SK-N-SH (cell line): ENCODE data around the gene ZMPSTE24. TPM values are rescaled to one million over a fixed set of nuclear protein-coding genes. Genes with fewer than 3 reads are reported as not detected.

Source experiments
- CTCF ChIA-PET: fragments of 300-600, 350-600 bp; formaldehyde crosslinking; extraction: SDS; loops from one replicate; lab custom pipeline; 2021; lab: Yijun Ruan, JAX
- POLR2A ChIA-PET: fragments of 350-600 bp; sonication (Branson Sonifier 250); formaldehyde crosslinking; extraction: SDS; loops from one replicate; lab custom pipeline; 2020; ENCODE audit warnings: antibody characterized with exemption, inconsistent platforms; lab: Yijun Ruan, JAX
- DNase-seq: peaks from one replicate; pipeline ENCODE4 v3.0.0; 2012
- H2AFZ ChIP-seq: fragments of 200-600 bp; sonication (generic); 2 replicates; pipeline ENCODE4 v1.8.1; 2016; ENCODE audit warnings: antibody characterized with exemption, mild to moderate bottlenecking, low read depth
- H3F3A ChIP-seq: fragments of 200-600 bp; sonication (generic); replicated peaks from 2 replicates; pipeline ENCODE3; 2016; ENCODE audit warnings: antibody characterized with exemption, mild to moderate bottlenecking; ENCODE audit not compliant: insufficient read depth
- H3K27ac ChIP-seq, 2 experiments: fragments of 200-500 bp in 1 of 2; fragments of 200-600 bp in 1 of 2; sonication (Bioruptor generic) in 1 of 2; sonication (generic), shearing (Covaris generic) in 1 of 2; 2 replicates each; pipeline versions ENCODE4 v1.5.1 to v1.6.1; 2014 to 2016; ENCODE audit warnings: low read depth in 2 of 2, inconsistent platforms in 1 of 2, low read length in 1 of 2, mild to moderate bottlenecking in 1 of 2, mixed read lengths in 1 of 2
- H3K27me3 ChIP-seq: fragments of 200-600 bp; sonication (generic), shearing (Covaris generic); 2 replicates; pipeline ENCODE4 v1.6.1; 2016; ENCODE audit warnings: mixed run types; ENCODE audit not compliant: insufficient read depth
- H3K36me3 ChIP-seq, 2 experiments: fragments of 200-500 bp in 1 of 2; fragments of 200-600 bp in 1 of 2; sonication (Bioruptor generic) in 1 of 2; sonication (generic) in 1 of 2; replicated peaks in 1 of 2; 2 replicates each; pipeline versions ENCODE3 to v1.5.1; 2014 to 2016; ENCODE audit warnings: low read length in 1 of 2, mild to moderate bottlenecking in 1 of 2; ENCODE audit not compliant: insufficient read depth in 2 of 2, control insufficient read depth in 1 of 2
- H3K4me1 ChIP-seq, 2 experiments: fragments of 200-500 bp in 1 of 2; fragments of 200-600 bp in 1 of 2; sonication (Bioruptor generic) in 1 of 2; sonication (generic), shearing (Covaris generic) in 1 of 2; 2 replicates each; pipeline versions ENCODE4 v1.5.1 to v1.6.1; 2014 to 2016; ENCODE audit warnings: low read depth in 1 of 2, low read length in 1 of 2, mixed run types in 1 of 2; ENCODE audit not compliant: insufficient read depth in 2 of 2, control insufficient read depth in 1 of 2
- H3K4me2 ChIP-seq: fragments of 200-600 bp; sonication (generic), shearing (Covaris generic); 2 replicates; pipeline ENCODE4 v1.6.1; 2017; ENCODE audit warnings: mixed run types
- H3K4me3 ChIP-seq, 2 experiments: fragments of 200-500 bp in 1 of 2; fragments of 200-600 bp in 1 of 2; sonication (Bioruptor generic) in 1 of 2; sonication (generic), shearing (Covaris generic) in 1 of 2; 2 replicates each; pipeline versions ENCODE4 v1.5.1 to v1.8.1; 2014 to 2016; ENCODE audit warnings: low read depth in 2 of 2, inconsistent platforms in 1 of 2, low read length in 1 of 2, mild to moderate bottlenecking in 1 of 2, mixed read lengths in 1 of 2, moderate library complexity in 1 of 2
- H3K79me2 ChIP-seq: fragments of 200-600 bp; sonication (generic); 2 replicates; pipeline ENCODE4 v1.8.1; 2017; ENCODE audit warnings: mild to moderate bottlenecking; ENCODE audit not compliant: insufficient read depth
- H3K9ac ChIP-seq: fragments of 200-600 bp; sonication (generic); 2 replicates; pipeline ENCODE4 v1.6.1; 2017; ENCODE audit warnings: mixed run types
- H3K9me2 ChIP-seq: fragments of 200-600 bp; sonication (generic); 2 replicates; pipeline ENCODE4 v1.6.1; 2017; ENCODE audit warnings: mixed run types
- H3K9me3 ChIP-seq: fragments of 200-600 bp; sonication (generic); 2 replicates; pipeline ENCODE4 v1.6.1; 2017; ENCODE audit warnings: mixed run types, mild to moderate bottlenecking, moderate library complexity
- H4K20me1 ChIP-seq: fragments of 200-600 bp; sonication (generic); 2 replicates; pipeline ENCODE4 v1.6.1; 2017; ENCODE audit warnings: mild to moderate bottlenecking, mixed run types; ENCODE audit not compliant: insufficient read depth
- EZH2phosphoT487 ChIP-seq: fragments of 200-600 bp; sonication (generic); IDR thresholded peaks from 2 replicates; pipeline ENCODE4 v1.6.1; 2017; ENCODE audit warnings: low read depth, mixed run types, mild to moderate bottlenecking, antibody characterized with exemption, moderate library complexity, borderline replicate concordance
- FOSL2 ChIP-seq: IDR thresholded peaks from 2 replicates; pipeline ENCODE4 v1.4.0; 2012; ENCODE audit warnings: low read depth, mild to moderate bottlenecking, moderate library complexity, borderline replicate concordance
- FOXM1 ChIP-seq: IDR thresholded peaks from 2 replicates; pipeline ENCODE4 v1.4.0; 2012; ENCODE audit warnings: low read depth, mild to moderate bottlenecking
- GABPA ChIP-seq: IDR thresholded peaks from 2 replicates; pipeline ENCODE4 v1.4.0; 2012; ENCODE audit warnings: low read depth, mild to moderate bottlenecking
- GATA2 ChIP-seq: sonication (generic); formaldehyde crosslinking; IDR thresholded peaks from 2 replicates; pipeline ENCODE4 v1.5.0; 2020; ENCODE audit warnings: mild to moderate bottlenecking, missing genetic modification reagents
- MEF2A ChIP-seq: IDR thresholded peaks from 2 replicates; pipeline ENCODE4 v1.4.0; 2012; ENCODE audit warnings: low read depth, borderline replicate concordance
- NFIC ChIP-seq: IDR thresholded peaks from 2 replicates; pipeline ENCODE4 v1.4.0; 2012; ENCODE audit warnings: borderline replicate concordance
- NRF1 ChIP-seq: IDR thresholded peaks from 2 replicates; pipeline ENCODE4 v1.6.1; 2012; ENCODE audit warnings: low read depth, mild to moderate bottlenecking, low read length
- PBX3 ChIP-seq: IDR thresholded peaks from 2 replicates; pipeline ENCODE4; 2012
- POLR2AphosphoS5 ChIP-seq: IDR thresholded peaks from 2 replicates; pipeline ENCODE4 v1.6.1; 2012; ENCODE audit warnings: low read depth, low read length
- RCOR1 ChIP-seq: fragments of 150-350 bp; IDR thresholded peaks from 2 replicates; pipeline ENCODE4 v1.6.1; 2017; ENCODE audit warnings: antibody characterized with exemption, low read length
- RXRA ChIP-seq: IDR thresholded peaks from 2 replicates; pipeline ENCODE4 v1.4.0; 2012; ENCODE audit warnings: low read depth, mild to moderate bottlenecking, borderline replicate concordance
- SIN3A ChIP-seq: IDR thresholded peaks from 2 replicates; pipeline ENCODE4 v1.6.1; 2012; ENCODE audit warnings: low read depth, mild to moderate bottlenecking, low read length, moderate library complexity, borderline replicate concordance
- TAF1 ChIP-seq: IDR thresholded peaks from 2 replicates; pipeline ENCODE4 v1.6.1; 2012; ENCODE audit warnings: low read depth, mild to moderate bottlenecking, low read length, moderate library complexity, borderline replicate concordance
- TCF12 ChIP-seq: IDR thresholded peaks from 2 replicates; pipeline ENCODE4 v1.4.0; 2012
- TEAD4 ChIP-seq: IDR thresholded peaks from 2 replicates; pipeline ENCODE4 v1.4.0; 2012; ENCODE audit warnings: mild to moderate bottlenecking, borderline replicate concordance; ENCODE audit not compliant: insufficient read depth
- USF2 ChIP-seq: fragments of 150-350 bp; IDR thresholded peaks from 2 replicates; pipeline ENCODE4 v1.6.1; 2017; ENCODE audit warnings: antibody characterized with exemption, low read length, low read depth, borderline replicate concordance
- WGBS: methylation state at CpG from one replicate; pipeline ENCODE4 v1.1.6; 2017; ENCODE audit warnings: low lambda C conversion rate; 5-methylcytosine and 5-hydroxymethylcytosine counted together
- polyA plus RNA-seq, 3 experiments: library from polyadenylated mRNA; depleted of rRNA; stranded (reverse); fragments of >200 nt; gene quantifications; 2 replicates each; pipeline ENCODE4 v1.2.3, GENCODE V29; 2012
- TF ChIP-seq, protein P1 (sequence below): IDR thresholded peaks from 2 replicates; pipeline ENCODE4 v1.4.0; 2012; ENCODE audit warnings: low read depth
- TF ChIP-seq, protein P2 (sequence below): fragments of 150-350 bp; IDR thresholded peaks from 2 replicates; pipeline ENCODE4 v1.6.1; 2016; ENCODE audit warnings: mild to moderate bottlenecking, low read depth, low read length
- TF ChIP-seq, protein P3 (sequence below): IDR thresholded peaks from 2 replicates; pipeline ENCODE4 v1.4.0; 2012; ENCODE audit warnings: low read depth, borderline replicate concordance

ZMPSTE24 gene
- polyA plus RNA-seq, 1 of the 3 experiments (the other 2 are of a cell fraction): 13.7 TPM

DNA sequence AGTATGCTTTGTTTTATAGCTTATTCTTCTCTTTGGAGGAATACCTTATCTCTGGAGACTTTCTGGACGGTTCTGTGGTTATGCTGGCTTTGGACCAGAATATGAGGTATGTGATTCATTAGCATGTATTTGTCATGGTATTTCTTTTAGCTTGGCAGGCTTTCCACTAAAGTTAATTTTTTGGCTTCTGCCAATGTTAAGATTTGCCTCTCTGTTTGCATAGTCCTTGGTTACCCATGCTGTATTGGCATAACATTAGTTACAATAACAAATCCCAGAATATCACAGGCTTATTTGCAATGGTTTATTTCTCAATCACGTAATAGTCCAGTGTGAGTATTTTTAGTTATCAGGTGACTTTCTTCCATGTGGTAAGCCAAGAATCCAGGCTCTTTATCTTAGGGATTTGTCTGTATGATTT is 9.7 kb downstream of the ZMPSTE24 start:
- peaks cover 58 to 63% of the 10 kb centered on the region in 2 experiments for H3K36me3 ChIP-seq

DNA sequence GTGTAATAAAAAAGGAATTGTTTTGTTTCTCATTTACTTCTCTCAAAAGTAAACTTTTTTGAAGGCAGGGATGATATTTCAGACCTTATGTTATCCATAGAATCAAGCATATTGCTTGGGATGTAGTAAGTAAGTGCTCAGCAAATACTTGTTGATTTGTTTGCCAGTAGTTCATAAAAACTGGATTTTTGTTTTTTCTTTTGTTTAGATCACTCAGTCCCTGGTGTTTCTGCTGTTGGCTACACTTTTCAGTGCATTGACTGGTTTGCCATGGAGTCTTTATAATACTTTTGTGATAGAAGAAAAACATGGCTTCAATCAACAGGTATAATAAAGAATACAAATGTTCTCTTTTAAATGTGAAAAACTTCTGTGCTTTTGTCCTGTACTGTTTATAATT is 10.2 kb downstream of the ZMPSTE24 start:
- Histone ChIP-seq H2AFZ (no peak overlapping the region), H4K20me1 (0 out of 2 replicates have a peak, but pooled peaks cover 4% of the 10 kb centered on the region), H3K36me3 (peaks cover 57 to 63% of the 10 kb centered on the region in 2 experiments), H3K27ac (peak overlapping the region in 1 of 2 experiments; percentile 99; a peak in 2 of 4 replicates), H3K4me3 (no peak overlapping the region), H3K4me2 (no peak overlapping the region), H3F3A (peaks cover 28% of the 10 kb centered on the region), H3K9me3 (no peaks in the 10 kb centered on the region), H3K4me1 (no peaks in the 10 kb centered on the region; a peak in 2 of 4 replicates), H3K27me3 (no peaks in the 10 kb centered on the region), H3K9me2 (no peaks in the 10 kb centered on the region), H3K9ac (peak overlapping the region; percentile 64; the same call in 1 of the 2 replicates), H3K79me2 (peaks cover 52% of the 10 kb centered on the region)
- ChIA-PET CTCF (interaction anchor here (1.3 kb wide), 1 partner anchor 98 kb away, joined by 3 read pairs; no protein-coding TSS in a partner anchor), POLR2A (no interaction called here)
- no peak for DNase-seq
- no peak for TF ChIP-seq TEAD4
- TF ChIP-seq NRF1: no peak
- no peak for TF ChIP-seq EZH2phosphoT487
- TF ChIP-seq, protein P1, sequence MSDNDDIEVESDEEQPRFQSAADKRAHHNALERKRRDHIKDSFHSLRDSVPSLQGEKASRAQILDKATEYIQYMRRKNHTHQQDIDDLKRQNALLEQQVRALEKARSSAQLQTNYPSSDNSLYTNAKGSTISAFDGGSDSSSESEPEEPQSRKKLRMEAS: no peak
- no peak for TF ChIP-seq NFIC
- TF ChIP-seq, protein P2, sequence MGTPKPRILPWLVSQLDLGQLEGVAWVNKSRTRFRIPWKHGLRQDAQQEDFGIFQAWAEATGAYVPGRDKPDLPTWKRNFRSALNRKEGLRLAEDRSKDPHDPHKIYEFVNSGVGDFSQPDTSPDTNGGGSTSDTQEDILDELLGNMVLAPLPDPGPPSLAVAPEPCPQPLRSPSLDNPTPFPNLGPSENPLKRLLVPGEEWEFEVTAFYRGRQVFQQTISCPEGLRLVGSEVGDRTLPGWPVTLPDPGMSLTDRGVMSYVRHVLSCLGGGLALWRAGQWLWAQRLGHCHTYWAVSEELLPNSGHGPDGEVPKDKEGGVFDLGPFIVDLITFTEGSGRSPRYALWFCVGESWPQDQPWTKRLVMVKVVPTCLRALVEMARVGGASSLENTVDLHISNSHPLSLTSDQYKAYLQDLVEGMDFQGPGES: no peak
- no peak for TF ChIP-seq GABPA
- TF ChIP-seq RCOR1: no peak
- TF ChIP-seq, protein P3, sequence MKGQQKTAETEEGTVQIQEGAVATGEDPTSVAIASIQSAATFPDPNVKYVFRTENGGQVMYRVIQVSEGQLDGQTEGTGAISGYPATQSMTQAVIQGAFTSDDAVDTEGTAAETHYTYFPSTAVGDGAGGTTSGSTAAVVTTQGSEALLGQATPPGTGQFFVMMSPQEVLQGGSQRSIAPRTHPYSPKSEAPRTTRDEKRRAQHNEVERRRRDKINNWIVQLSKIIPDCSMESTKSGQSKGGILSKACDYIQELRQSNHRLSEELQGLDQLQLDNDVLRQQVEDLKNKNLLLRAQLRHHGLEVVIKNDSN: no peak
- TF ChIP-seq FOSL2: no peak

More for the DNA sequence above, 9.7 kb downstream of the ZMPSTE24 start:
- 0 out of 2 replicates have a peak, but pooled peaks cover 4% of the 10 kb centered on the region for H4K20me1 ChIP-seq
- ChIA-PET POLR2A (no interaction called here), CTCF (interaction anchor here (1.2 to 1.3 kb wide), 2 partner anchors 98 to 124 kb away, joined by 3 read pairs; no protein-coding TSS in a partner anchor)
- H3K4me3 ChIP-seq: no peak overlapping the region
- no peak overlapping the region for H2AFZ ChIP-seq
- no peak for DNase-seq
- H3K4me1 ChIP-seq: no peaks in the 10 kb centered on the region; a peak in 2 of 4 replicates
- no peaks in the 10 kb centered on the region for H3K9me2 ChIP-seq
- 0 out of 2 replicates have a peak overlapping the region, but pooled peaks have one; percentile 43 for H3K4me2 ChIP-seq
- peak overlapping the region in 1 of 2 experiments; percentile 99; a peak in 2 of 4 replicates for H3K27ac ChIP-seq
- no peaks in the 10 kb centered on the region for H3K9me3 ChIP-seq
- peak overlapping the region; percentile 64; the same call in 1 of the 2 replicates for H3K9ac ChIP-seq
- H3F3A ChIP-seq: peaks cover 28% of the 10 kb centered on the region
- TF ChIP-seq PBX3 (no peak), NFIC (peak; percentile 68), GABPA (no peak), TAF1 (no peak), GATA2 (no peak), RXRA (no peak), MEF2A (no peak), SIN3A (no peak), USF2 (no peak), TCF12 (no peak), POLR2AphosphoS5 (peak; percentile 15; the same call in 1 of the 2 replicates), FOXM1 (no peak)
- TF ChIP-seq, protein P3: no peak
- WGBS: 35% methylated on average over 2 of the region's 2 CpGs
- H3K79me2 ChIP-seq: peaks cover 53% of the 10 kb centered on the region
- H3K27me3 ChIP-seq: no peaks in the 10 kb centered on the region
